ENCODE data around the gene C11orf86.

The C11orf86 gene

DNA sequence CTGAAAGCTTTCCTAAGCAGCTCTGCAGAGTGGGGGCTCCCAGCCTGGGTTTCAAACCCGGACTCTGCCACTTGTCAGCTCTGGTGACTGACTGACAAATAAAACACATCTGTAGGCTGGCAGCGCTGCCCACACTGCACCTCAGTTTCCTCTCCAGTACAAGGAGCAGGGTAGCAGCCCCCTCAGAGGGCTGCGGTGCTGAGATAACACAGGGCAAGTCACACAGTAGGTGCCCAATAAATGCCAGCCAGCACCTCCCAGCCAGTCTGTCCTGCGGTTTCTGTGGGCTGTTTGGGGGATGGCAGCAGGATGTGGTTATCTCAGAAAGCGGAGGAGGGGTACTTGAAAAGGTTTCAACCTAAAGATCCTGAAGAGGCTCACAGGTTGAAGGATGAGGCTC lies 49.3 kb downstream of the C11orf86 start:
- DNase-seq = no peak
- no peak overlapping the region for H3K4me3 ChIP-seq (ENCODE audit: low read depth, low read length)

DNA sequence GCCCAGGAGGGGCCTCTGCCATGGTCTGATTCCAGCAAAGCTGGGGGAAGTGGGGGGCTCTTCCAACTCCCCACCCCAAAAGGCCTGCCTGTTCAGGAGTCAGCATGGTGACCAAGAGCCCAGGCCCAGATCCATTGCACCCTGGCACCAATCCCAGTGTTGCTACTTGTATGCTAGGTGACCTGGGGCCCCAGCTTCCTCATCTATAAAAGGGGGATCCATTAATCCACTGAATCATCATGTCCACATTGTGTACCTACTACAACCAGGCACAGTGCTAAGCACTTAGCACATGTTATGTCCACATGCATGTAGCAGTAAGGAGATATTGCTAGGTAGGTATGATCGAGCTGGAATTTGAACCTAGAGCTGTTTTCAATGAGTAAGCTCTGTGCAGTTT lies 49.9 kb downstream of the C11orf86 start:
- H3K27me3 ChIP-seq = peaks cover 25% of the 10 kb centered on the region
- TF ChIP-seq, protein P1, sequence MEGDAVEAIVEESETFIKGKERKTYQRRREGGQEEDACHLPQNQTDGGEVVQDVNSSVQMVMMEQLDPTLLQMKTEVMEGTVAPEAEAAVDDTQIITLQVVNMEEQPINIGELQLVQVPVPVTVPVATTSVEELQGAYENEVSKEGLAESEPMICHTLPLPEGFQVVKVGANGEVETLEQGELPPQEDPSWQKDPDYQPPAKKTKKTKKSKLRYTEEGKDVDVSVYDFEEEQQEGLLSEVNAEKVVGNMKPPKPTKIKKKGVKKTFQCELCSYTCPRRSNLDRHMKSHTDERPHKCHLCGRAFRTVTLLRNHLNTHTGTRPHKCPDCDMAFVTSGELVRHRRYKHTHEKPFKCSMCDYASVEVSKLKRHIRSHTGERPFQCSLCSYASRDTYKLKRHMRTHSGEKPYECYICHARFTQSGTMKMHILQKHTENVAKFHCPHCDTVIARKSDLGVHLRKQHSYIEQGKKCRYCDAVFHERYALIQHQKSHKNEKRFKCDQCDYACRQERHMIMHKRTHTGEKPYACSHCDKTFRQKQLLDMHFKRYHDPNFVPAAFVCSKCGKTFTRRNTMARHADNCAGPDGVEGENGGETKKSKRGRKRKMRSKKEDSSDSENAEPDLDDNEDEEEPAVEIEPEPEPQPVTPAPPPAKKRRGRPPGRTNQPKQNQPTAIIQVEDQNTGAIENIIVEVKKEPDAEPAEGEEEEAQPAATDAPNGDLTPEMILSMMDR (IDR thresholded peaks at IDR 0.05; ENCODE audit: low read depth, low read length) = no peak
- no peak for DNase-seq
- no peak overlapping the region for H3K4me3 ChIP-seq (ENCODE audit: low read depth, low read length)
- H3K36me3 ChIP-seq = no peaks in the 10 kb centered on the region
- no peaks in the 10 kb centered on the region for H3K9me3 ChIP-seq
- H3K4me1 ChIP-seq = peaks cover 13% of the 10 kb centered on the region

More for the DNA sequence above, 49.3 kb downstream of the C11orf86 start:
- Histone ChIP-seq H3K9me3 (no peaks in the 10 kb centered on the region), H3K4me1 (peaks cover 13% of the 10 kb centered on the region), H3K27me3 (peaks cover 25% of the 10 kb centered on the region), H3K36me3 (no peaks in the 10 kb centered on the region)
- TF ChIP-seq, protein P1 (IDR thresholded peaks at IDR 0.05; ENCODE audit: low read depth, low read length) = no peak

DNA sequence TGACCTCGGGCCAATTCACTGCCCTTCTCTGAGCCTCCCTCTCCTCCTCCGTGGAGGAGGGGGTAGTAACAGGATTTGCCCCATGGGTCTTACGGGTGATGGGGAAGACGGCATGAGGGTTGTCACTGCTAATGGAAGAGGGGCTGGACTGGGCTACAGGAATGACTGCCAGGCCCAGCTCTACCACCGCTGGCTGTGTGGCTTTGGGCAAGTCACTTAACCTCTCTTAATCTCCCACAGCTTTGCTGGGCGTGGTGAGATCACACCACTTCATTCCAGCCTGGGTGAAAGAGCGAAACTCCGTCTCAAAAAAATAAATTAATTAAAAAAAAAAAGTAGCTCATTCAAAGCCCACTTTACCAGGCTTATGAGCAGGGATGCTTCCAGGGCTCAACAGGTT lies 50.6 kb downstream of the C11orf86 start:
- H3K36me3 ChIP-seq = no peaks in the 10 kb centered on the region
- TF ChIP-seq, protein P1 (IDR thresholded peaks at IDR 0.05; ENCODE audit: low read depth, low read length) = no peak
- no peaks in the 10 kb centered on the region for H3K9me3 ChIP-seq
- H3K4me3 ChIP-seq (ENCODE audit: low read depth, low read length) = no peak overlapping the region
- no peak for DNase-seq
- H3K27me3 ChIP-seq = peaks cover 25% of the 10 kb centered on the region
- H3K4me1 ChIP-seq = peaks cover 13% of the 10 kb centered on the region

Data from BE2C (cell line).